Ovary (tissue), 3 donors: ENCODE measurements around the gene SETDB2.

Source experiments
- CTCF ChIP-seq, 3 donors: fragments of 450-650 bp in 2 of 3; fragments of 200-600 bp in 1 of 3; IDR thresholded peaks; one replicate each; pipeline versions ENCODE4 v1.5.1 to v1.8.0; 2016 to 2022; ENCODE audit warnings: antibody characterized with exemption in 3 of 3, mild to moderate bottlenecking in 1 of 3
- POLR2A ChIP-seq: fragments of 450-650 bp; IDR thresholded peaks from one replicate; pipeline ENCODE4 v1.6.1; 2017; ENCODE audit warnings: antibody characterized with exemption, mild to moderate bottlenecking, moderate library complexity
- donor health status: DM: no; HTN: no; CAD: no.

GRCh38 chr13:49543656-49544055 is 99.6 kb downstream of the SETDB2 start:
- TF ChIP-seq CTCF (IDR thresholded peaks at IDR 0.05) (no peak), POLR2A (no peak)
